Measurements from ENCODE around the gene PLD3. TPM values are rescaled to one million over a fixed set of nuclear protein-coding genes. Genes with fewer than 3 reads are reported as not detected.

The PLD3 gene
- total RNA-seq, 4 donors from 2014 or later, result 61.9 to 210 (median 162) TPM

GRCh38 chr19:40305403-40305802, 43.1 kb upstream of the PLD3 start:
- Histone ChIP-seq H3K4me1 (no peaks in the 10 kb centered on the region), H3K9me3 (no peaks in the 10 kb centered on the region), H3K36me3 (no peaks in the 10 kb centered on the region), H3K4me3 (no peak overlapping the region), H3K27ac (no peak overlapping the region), H3K27me3 (no peaks in the 10 kb centered on the region)
- peak; percentile 65 to 88 (median 70) for DNase-seq
- peak; percentile 70 to 80 (median 76) for TF ChIP-seq CTCF (IDR thresholded peaks at IDR 0.05)
- TF ChIP-seq POLR2A (IDR thresholded peaks at IDR 0.05), result no peak

- H3K27me3 ChIP-seq, result no peaks in the 10 kb centered on the region
- no peaks in the 10 kb centered on the region for H3K36me3 ChIP-seq
- no peaks in the 10 kb centered on the region for H3K4me1 ChIP-seq
- no peaks in the 10 kb centered on the region for H3K9me3 ChIP-seq
- TF ChIP-seq CTCF (IDR thresholded peaks at IDR 0.05), result no peak
- no peak for TF ChIP-seq POLR2A (IDR thresholded peaks at IDR 0.05)
- DNase-seq, result no peak
- H3K4me3 ChIP-seq, result no peak overlapping the region
- H3K27ac ChIP-seq, result no peak overlapping the region
Measured at GRCh38 chr19:40309666-40310065, 38.8 kb upstream of the PLD3 start.

GRCh38 chr19:40312533-40312932, 36.0 kb upstream of the PLD3 start:
- no peaks in the 10 kb centered on the region for H3K36me3 ChIP-seq
- no peaks in the 10 kb centered on the region for H3K9me3 ChIP-seq
- TF ChIP-seq CTCF (IDR thresholded peaks at IDR 0.05) (no peak), POLR2A (IDR thresholded peaks at IDR 0.05) (no peak)
- no peak overlapping the region for H3K27ac ChIP-seq
- no peaks in the 10 kb centered on the region for H3K27me3 ChIP-seq
- no peak for DNase-seq
- H3K4me1 ChIP-seq, result no peaks in the 10 kb centered on the region
- no peak overlapping the region for H3K4me3 ChIP-seq

GRCh38 chr19:40313229-40313983, 35.1 kb upstream of the PLD3 start:
- Histone ChIP-seq H3K27me3 (no peaks in the 10 kb centered on the region), H3K9me3 (no peaks in the 10 kb centered on the region), H3K36me3 (no peaks in the 10 kb centered on the region), H3K27ac (no peak overlapping the region), H3K4me1 (no peaks in the 10 kb centered on the region), H3K4me3 (no peak overlapping the region)
- no peak for DNase-seq
- TF ChIP-seq POLR2A (IDR thresholded peaks at IDR 0.05) (no peak), CTCF (IDR thresholded peaks at IDR 0.05) (no peak)

- no peak for DNase-seq
- H3K27ac ChIP-seq, result no peak overlapping the region
- H3K36me3 ChIP-seq, result no peaks in the 10 kb centered on the region
- H3K9me3 ChIP-seq, result no peaks in the 10 kb centered on the region
- no peak overlapping the region for H3K4me3 ChIP-seq
- H3K27me3 ChIP-seq, result no peaks in the 10 kb centered on the region
- no peak for TF ChIP-seq POLR2A (IDR thresholded peaks at IDR 0.05)
- no peak for TF ChIP-seq CTCF (IDR thresholded peaks at IDR 0.05)
- H3K4me1 ChIP-seq, result no peaks in the 10 kb centered on the region
Measured at GRCh38 chr19:40314656-40315055, 33.8 kb upstream of the PLD3 start.
